ENCODE data around the gene FNDC4.

FNDC4 gene

DNA sequence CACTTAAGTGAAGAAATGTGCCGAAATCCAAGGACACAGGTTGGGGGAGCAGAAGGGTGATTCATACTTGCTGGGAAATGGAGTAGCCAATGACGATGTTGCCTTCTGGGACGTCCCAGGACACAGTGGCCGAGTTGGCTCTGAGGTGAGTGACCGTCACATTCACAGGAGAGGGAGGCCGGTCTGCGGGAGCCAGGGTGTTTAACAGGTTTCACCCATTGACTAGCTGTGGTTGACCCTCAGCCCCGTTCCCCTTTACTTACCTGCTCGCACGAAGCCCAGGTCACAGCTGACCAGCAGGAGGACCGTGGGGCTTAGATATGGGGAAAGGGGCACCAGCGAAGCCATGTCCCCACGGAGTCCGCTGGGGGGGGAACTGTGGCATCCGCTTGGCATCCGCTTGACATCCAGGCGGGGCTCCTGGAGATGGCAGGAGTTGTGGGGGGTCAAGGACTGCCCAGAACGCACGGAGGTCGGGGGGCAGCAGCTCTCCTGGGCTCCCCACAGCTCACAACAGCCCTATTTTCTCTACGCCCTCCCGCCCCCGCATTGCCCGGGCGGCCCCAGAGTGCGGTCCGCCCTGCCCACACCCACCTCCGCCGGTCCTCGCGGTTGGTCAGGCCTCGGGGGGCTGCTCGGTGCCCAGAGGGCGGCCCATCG, 586 bp downstream of the FNDC4 start:
- no peak for DNase-seq (ENCODE audit: low read depth in 2 of 2)

DNA sequence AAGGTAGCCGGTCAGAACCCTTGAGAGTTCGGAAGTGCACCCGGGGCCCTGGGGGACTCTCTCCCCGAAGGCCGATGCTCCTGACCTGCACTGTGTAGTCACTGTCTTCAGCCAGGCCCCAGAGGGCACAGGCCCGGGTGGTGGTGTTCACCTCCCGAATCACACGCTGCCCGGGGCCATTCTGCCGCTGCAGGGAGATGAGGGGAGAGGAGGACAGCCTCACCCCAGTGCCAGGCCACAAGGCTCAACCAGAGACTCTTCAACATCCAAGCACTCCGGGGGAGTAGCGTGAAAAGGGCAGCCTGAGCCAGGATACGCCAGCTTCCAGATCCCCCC, 1.1 kb downstream of the FNDC4 start:
- DNase-seq (ENCODE audit: low read depth in 2 of 2): no peak

DNA sequence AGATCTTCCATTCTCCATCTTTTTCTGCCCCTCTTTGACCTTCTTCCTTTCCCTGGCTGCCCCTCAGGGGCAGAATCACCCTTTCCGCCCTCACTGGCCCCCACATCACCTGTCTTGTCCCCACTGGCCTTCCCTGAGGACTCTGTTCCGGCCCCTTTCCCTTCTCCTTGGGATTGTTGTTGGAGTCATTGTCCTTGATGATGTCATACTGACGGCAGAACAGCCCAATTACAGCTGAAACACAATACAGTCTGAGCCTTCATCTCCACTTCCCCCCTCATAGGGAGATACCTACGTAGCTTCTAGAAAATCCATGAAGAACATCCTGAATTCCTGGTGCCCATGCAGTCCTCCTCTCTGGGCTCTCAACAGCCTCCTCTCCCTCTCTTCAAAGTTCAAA, 2.4 kb downstream of the FNDC4 start:
- DNase-seq (ENCODE audit: low read depth in 2 of 2): no peak

DNA sequence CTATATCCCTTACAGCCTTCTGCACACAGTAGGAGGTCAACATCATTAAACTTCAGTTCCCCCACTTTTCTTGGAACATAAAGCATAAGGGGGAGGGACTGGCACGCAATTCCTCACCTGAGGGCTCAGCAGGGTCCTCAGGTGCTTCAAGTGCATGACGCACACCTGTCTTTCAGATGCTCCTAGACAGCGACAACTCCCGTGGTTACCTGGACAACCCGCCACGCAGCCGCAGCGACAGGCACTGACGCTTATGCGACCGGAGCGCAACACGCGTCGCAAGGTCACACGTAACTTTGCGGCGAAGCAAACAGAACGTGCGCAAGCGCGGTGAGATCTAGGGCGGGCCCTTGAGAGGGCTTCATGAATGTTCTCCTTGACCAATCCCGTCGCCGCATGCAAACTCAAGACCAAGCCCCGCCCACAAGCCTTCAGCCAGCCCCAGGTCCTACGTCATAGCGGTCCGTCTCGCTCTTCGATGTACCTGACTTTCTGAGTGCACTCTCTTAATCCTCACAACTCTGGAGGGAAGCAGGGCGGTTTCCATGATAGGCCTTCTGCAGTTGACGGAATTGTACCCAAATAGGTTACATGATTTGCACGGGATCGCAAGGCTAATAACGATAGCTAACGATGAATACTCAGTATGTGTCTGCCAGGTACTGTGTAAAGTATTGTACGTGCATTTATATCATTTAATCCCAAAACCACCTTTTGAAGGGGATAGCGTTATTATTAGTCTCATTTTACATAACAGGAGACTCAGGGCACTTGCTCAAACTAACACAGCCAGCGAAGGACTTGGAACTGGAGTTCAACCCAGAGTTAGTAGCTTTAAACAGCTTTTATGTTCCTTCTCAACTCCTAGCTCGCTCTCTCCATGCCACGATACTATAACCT, 5.3 kb downstream of the FNDC4 start, which contains the start of gene IFT172:
TSS of gene IFT172 (minus strand) at position 246 of the 900 bp plus-strand sequence. CDS start at position 156, 90 bp downstream.
- DNase-seq (ENCODE audit: low read depth in 2 of 2): peak; percentile 97 to 99

DNA sequence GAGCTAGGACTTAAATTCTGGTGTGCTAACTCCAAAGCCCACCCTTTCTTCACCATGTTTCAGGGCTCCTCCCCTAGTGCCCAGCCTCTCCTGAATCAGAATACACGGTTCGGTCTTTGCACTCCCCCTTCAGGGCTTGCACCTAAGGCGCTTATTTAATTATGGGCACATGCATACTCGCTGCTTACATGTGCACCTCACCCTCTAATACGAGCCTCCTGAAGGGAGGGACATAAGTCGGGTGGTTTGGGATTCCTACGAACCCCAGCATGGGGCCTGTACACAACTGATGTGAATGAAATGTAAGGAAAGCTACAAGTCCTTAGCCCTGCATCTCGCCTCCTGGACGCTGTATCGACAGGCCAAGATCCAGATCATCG, 5.9 kb downstream of the FNDC4 start:
- DNase-seq (ENCODE audit: low read depth in 2 of 2): no peak

DNA sequence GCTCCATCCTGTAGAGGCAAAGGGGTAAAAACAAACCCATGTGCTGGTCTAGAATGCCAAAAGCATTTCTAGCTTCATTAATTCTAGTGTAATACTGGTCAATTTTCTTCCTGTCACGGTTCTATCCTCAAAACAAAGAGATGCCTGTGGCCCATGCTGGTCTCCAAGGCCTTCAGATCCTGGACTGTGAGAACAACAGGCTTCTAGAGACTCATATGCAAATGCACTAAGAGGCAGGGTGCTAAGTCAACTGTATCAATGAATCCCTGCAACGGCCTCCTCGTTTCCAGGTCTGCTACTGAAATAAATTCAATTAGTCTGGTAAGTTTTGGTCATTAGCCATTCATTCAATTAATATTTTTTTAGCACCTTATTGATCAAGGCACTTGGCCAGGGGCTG, 9.5 kb downstream of the FNDC4 start:
- DNase-seq (ENCODE audit: low read depth in 2 of 2): no peak

DNA sequence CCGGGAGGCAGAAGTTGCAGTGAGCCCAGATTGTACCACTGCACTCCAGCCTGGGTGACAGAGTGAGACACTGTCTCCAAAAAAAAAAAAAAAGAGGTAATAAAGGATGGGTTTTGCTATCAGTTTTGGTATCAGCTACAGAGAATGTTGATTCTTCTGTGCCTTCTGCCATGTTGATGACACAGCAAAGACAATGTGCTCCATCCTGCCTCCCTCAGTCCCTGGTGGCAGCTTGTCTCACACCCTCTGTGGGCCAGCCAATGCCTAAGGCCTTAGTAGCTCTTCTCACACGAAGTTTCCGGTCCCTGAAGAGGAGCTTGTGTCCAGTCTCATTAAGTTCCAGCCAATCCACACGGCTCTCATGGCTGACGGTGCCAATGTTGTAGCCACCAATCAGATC, 23.0 kb downstream of the FNDC4 start:
- no peak for DNase-seq (ENCODE audit: low read depth in 2 of 2)

DNA sequence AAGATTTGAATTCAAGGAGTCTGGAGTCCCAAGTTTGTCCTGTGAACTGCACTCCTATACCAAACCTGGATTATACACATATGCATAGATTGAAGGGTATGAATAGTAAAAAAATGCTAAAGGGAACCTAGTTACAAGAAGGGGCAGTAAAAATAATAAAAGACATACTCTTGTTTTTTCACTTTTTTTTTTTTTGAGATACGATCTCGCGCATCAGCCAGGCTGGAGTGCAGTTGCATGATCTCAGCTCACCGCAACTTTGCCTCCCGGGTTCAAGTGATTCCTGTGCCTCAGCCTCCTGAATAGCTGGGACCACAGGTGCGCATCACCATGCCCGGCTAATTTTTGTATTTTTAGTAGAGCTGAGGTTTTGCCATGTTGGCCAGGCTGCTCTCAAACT, 30.6 kb downstream of the FNDC4 start:
- no peak for DNase-seq (ENCODE audit: low read depth in 2 of 2)

DNA sequence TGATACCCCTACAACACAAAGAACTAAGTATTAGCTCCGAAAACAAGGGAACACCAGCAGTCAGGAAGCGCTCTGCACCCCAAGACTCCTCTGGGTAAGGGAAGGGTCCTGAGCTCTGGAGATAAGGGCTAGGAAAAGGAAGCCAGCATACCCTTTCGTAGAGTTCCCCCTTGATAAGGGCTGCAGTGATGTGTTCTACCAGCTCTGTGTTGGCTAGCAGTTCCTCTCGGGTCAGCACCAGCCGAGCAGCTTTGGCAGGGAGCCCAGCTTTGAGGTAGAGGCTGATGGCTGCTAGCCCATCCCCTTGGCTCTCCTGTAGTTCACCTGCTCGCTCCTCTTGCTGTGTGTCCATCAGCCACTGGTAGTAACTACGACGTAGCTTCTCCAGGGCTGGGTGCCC, 33.9 kb downstream of the FNDC4 start:
- DNase-seq (ENCODE audit: low read depth in 2 of 2): no peak

DNA sequence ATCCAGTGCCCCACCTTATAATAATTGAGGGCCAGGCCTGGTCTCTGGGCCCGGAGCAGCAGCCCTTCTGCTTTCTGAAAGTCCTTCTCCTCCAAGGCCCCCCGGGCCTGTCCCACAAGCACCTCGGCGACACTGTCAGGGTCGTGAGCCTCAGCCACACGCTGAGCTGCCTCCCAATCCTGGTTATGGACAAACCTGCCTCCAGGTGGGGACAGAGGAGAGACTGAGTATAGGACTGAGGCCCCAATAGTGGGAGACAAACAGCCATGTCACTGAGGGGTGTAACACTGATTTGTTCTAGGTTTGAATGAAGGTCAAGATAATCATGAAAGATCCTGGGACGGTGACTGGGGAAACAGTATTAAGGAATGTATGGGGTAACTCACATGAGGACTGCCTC, 41.0 kb downstream of the FNDC4 start:
- DNase-seq (ENCODE audit: low read depth in 2 of 2): no peak

DNA sequence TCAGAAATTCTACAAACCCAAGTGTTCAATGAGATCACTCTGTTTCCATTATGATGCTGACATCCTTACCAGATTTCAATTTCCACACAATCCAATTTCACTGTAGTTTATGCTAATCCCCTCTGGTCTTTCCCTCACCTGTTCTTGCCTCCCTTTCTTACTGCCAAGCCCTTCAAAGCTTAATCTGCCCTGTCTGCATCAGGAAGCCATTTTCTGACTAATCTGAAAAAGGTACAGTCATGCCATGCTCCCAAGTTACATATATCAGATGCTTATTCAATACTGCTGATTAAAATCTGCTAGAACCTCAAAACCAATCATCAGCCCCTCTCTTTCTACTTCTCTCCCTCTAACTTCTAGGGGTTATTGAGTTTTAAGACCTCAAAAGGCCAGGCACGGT, 43.9 kb downstream of the FNDC4 start:
- DNase-seq (ENCODE audit: low read depth in 2 of 2): no peak

DNA sequence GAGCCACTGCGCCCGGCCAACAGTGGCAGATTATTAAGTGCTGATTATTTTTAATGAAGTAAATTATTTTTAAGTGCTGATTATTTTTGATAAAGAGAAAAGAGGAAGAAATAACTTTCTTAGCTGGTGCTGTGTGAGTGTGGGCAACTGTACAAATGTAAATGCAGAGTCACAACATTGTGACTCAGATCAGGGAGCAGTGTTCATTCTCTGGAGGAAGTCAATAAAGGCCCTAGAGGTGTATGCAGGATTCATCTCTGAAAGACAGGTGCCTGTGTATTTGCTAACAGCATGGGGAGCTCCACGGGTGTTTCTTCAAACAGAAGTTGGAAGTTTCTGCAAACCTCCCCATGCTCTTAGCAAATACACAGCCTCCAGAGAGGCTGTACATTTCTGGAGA, 46.6 kb downstream of the FNDC4 start:
- DNase-seq (ENCODE audit: low read depth in 2 of 2): no peak

DNA sequence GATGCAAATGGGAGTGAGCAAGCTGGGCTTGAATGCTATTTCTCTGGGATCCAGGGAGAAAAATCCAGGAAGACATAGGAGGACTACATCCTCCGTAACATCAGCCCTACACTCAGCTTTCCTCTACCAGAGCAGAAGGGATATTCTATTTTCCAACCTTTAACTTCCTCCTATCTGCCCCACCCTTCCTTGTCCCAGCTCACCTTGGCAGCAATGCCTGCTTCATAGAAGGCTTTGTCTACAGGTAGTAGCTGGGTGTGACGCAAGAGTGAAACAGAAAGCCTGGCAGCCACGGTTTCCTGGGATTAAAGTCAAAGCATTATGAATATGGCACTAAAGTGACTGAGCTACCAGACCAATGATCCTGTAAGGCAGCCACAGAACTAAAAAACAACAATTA, 48.9 kb downstream of the FNDC4 start:
- no peak for DNase-seq (ENCODE audit: low read depth in 2 of 2)

DNA sequence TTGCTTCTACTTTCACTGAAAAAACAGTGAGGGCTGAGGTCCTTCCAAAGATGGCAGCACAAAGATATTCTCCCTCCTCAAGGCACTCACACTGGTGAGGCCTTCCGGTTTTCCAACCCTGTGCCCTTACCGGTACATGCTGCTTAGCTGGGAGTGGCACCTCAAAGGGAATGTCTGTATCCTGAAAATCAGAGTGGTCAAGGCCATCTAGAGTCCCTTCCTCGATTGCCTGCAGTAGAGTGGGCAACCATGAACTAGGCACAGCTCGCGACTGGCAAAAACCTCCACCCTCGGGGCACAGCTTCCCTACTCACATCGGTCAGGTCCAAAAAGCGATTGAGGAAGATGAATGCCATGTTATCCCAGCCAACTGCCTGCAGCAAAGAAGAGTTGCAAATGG, 49.4 kb downstream of the FNDC4 start:
- no peak for DNase-seq (ENCODE audit: low read depth in 2 of 2)

DNA sequence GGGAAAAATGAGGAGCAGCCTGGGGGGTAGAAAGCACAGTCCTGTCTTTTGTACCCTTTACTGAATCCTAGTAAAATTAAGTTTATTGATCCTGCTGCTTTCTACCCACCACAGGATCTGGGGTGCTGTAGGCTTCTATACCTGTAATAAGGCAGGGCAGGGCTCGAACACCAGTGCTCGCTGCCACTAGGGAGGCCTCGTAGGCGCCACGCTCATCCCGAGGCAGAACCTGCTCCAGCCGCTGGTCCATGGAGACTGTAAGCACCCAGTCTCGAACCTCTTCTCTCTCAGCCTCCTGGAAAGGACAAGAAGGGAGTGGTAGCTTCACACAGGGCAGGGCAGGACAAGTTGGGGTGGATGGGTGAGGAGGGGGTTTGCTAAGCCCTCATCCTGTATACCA, 49.8 kb downstream of the FNDC4 start:
- no peak for DNase-seq (ENCODE audit: low read depth in 2 of 2)

DNA sequence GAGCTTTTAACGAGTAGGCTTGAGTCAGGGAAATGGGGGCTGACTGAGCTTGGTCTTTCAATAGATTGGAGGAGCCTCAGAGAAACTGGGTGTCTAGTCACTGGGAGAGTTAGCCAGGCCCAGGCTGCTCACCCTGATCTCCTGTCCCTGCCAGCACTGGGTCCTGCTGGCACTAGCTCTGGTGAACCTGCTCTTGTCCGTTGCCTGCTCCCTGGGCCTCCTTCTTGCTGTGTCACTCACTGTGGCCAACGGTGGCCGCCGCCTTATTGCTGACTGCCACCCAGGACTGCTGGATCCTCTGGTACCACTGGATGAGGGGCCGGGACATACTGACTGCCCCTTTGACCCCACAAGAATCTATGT, 52.1 kb downstream of the FNDC4 start:
- DNase-seq (ENCODE audit: low read depth in 2 of 2): no peak

DNA sequence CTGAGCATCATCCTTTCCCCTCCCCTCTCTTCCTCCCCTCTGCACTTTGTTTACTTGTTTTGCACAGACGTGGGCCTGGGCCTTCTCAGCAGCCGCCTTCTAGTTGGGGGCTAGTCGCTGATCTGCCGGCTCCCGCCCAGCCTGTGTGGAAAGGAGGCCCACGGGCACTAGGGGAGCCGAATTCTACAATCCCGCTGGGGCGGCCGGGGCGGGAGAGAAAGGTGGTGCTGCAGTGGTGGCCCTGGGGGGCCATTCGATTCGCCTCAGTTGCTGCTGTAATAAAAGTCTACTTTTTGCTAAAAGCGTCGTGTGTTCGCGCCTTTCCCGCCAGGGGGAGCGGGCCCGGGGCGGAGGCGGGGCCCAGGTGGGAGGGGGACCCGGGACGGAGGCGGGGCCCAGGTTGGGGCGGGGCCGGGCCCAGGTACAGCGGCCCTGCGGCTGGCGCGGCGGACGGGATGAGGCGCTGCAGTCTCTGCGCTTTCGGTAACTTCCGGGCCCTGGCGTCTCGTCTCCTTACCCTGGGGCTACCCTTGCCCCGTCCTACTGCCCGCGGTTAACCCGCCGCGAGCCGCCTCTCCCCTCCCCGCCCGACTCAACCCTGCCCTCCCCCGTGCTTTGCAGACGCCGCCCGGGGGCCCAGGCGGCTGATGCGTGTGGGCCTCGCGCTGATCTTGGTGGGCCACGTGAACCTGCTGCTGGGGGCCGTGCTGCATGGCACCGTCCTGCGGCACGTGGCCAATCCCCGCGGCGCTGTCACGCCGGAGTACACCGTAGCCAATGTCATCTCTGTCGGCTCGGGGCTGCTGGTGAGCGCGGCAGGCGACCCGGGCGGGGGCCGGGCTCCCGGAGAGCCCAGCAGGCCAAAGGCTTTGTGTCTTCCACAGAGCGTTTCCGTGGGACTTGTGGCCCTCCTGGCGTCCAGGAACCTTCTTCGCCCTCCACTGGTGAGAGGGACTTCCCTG, 52.8 kb downstream of the FNDC4 start, which contains the start of gene KRTCAP3:
TSS of gene KRTCAP3 (plus strand) at position 424 of the 962 bp plus-strand sequence. CDS start at position 456, 32 bp downstream.
- peak; percentile 8 to 12 for DNase-seq (ENCODE audit: low read depth in 2 of 2)

Measured in stimulated activated CD8-positive, alpha-beta memory T cell treated with anti-CD3 and anti-CD28 coated beads, Interleukin-2, amount 100 ng/mL, for 1 hour (primary cell).